Measurements from ENCODE around the gene TTLL8.

DNA sequence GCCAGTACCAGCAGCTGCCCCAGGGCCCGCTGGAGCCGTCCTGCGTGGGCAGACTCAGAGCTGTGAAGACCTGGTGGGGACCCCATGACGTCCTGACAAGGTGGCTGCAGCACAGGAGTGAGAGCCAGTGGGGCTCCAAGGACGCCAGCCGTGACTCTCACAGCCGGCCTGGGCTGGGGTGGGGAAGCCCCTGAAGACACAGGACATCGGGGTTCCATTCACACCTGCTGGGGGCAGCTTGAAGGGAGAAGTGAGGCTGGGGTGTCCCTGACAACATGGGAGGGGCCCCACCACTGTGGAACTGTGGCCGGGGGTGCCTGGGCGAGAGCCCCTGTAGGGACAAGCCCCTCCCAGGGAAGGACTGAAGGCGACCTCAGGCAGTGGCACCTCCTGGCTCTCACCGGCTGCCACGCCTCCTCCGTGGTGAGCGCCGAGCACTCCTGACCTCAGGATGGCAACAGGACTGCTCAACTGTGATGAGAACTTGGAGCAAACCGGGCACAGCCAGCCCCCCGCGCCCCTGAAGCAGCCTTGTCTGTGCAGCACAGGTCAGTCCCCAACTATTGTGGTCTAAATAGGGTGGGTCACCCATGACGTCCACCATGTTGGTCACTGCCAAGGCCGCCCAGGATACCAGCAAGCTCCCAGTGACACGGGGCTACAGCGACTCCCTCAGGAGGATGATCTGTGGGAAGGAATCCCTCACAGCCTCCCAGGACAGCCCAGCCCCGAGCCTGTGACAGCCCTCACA lies 22.8 kb downstream of the TTLL8 start:
- TF ChIP-seq, protein P1, sequence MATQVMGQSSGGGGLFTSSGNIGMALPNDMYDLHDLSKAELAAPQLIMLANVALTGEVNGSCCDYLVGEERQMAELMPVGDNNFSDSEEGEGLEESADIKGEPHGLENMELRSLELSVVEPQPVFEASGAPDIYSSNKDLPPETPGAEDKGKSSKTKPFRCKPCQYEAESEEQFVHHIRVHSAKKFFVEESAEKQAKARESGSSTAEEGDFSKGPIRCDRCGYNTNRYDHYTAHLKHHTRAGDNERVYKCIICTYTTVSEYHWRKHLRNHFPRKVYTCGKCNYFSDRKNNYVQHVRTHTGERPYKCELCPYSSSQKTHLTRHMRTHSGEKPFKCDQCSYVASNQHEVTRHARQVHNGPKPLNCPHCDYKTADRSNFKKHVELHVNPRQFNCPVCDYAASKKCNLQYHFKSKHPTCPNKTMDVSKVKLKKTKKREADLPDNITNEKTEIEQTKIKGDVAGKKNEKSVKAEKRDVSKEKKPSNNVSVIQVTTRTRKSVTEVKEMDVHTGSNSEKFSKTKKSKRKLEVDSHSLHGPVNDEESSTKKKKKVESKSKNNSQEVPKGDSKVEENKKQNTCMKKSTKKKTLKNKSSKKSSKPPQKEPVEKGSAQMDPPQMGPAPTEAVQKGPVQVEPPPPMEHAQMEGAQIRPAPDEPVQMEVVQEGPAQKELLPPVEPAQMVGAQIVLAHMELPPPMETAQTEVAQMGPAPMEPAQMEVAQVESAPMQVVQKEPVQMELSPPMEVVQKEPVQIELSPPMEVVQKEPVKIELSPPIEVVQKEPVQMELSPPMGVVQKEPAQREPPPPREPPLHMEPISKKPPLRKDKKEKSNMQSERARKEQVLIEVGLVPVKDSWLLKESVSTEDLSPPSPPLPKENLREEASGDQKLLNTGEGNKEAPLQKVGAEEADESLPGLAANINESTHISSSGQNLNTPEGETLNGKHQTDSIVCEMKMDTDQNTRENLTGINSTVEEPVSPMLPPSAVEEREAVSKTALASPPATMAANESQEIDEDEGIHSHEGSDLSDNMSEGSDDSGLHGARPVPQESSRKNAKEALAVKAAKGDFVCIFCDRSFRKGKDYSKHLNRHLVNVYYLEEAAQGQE (IDR thresholded peaks at IDR 0.05; ENCODE audit: insufficient read depth in 1 of 2, low read depth in 2 of 2, low read length in 2 of 2) = no peak
- TF ChIP-seq POLR2AphosphoS5 (IDR thresholded peaks at IDR 0.05; ENCODE audit: low read depth, low read length) (no peak), SIN3A (IDR thresholded peaks at IDR 0.05; ENCODE audit: borderline replicate concordance, insufficient read depth, low read length) (no peak)

All from PFSK-1 (cell line).